Inflammatory macrophage treated with lipopolysaccharide for 4 hours (primary cell): Measurements from ENCODE around the gene CBLC.
"Not testable (repeated sequence)": the region's sequence is repeated elsewhere in the genome, so short reads cannot be mapped to it uniquely, and the experiment has no call there.

ENCODE experiments used
- DNase-seq: peaks from one replicate; pipeline ENCODE4 v3.0.0-alpha.2; 2020

The CBLC gene

DNA sequence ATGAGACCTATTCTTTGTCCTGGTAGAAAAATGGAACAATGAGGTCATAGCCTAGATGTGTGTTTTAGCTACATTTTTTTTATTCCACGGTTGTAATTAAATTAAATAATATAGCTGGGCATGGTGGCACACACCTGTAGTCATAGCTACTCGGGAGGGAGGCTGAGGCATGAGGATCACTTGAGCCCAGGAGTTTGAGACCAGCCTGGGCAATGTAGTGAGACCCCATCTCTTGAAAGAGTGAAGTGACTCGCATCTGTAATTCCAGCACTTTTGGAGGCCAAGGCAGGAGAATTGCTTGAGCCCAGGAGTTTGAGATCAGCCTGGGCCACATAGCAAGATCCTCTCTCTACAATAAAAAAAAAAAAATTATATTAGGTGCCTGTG, 11.7 kb upstream of the CBLC start:
- DNase-seq = no peak

DNA sequence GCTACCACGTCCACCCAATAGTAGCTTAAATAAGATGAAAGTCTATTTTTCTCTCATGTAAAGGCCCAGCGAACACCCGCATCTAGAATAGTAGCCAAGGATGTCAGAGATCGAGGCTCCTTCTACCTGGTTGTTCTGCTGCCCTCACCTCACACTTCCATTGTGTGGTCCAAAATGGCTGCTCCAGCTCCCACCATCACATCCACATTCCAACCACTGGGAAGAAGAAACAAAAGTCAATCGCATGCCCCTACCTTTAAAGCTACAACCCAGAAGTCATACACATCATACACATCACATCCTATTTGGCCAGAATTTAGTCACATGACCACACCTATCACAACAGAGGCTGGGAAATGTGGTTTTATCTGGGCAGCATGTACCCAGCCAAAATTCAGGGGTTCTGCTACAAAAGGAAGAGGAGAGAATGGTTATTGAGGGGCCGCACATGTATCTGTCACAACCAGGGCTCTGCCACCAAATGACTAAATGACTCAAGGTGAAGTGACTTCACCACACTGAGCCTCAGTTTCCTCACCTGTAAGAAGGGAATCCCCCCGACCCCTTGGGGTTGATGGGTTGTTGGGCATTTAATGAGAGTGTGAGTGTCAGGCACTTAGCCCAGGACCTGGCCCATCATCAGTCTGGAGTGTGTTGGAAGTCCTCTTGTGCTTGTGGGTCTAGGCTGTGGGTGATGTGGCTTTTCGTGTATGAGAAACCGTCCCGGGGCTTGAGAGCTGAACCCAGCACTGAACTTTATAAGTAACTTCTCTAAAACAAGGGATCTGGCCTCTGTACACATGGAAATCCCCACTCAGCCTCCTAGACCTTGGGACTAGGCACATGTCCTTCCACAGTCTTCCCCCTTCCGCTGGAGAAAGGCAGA, 10.2 kb upstream of the CBLC start:
- DNase-seq = peak; percentile 90

DNA sequence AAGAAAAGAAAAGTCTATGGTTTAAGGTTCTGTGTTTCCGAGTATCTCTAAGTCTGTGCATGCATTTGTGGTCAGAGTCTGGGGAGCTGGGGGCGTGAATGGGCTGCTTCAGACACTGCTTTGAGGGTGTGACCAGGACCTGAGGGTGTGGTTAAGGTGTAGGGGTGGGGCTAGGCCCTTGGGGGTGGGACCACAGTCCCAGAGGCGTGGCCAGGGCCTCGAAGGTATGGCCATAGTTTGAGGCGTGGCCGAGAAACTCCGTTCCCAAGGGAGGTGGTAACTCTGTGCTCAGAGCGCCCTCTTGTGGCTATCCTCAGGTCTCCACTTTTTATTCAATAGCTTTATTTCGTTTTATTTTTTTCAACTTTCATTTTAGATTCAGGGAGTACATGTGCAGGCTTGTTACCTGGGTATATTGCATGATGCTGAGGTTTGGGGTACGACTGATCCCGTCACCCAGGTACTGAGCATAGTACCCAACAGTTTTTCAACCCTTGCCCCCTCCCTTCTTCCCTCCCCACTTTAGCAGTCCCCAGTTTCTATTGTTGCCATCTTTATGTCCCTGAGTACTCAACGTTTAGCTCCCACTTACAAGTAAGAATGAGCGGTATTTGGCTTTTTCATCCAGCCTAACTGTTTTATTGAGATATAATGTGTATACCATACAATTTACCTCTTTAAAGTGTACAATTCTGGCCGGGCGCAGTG, 7.0 kb upstream of the CBLC start:
- peak; percentile 97 for DNase-seq

DNA sequence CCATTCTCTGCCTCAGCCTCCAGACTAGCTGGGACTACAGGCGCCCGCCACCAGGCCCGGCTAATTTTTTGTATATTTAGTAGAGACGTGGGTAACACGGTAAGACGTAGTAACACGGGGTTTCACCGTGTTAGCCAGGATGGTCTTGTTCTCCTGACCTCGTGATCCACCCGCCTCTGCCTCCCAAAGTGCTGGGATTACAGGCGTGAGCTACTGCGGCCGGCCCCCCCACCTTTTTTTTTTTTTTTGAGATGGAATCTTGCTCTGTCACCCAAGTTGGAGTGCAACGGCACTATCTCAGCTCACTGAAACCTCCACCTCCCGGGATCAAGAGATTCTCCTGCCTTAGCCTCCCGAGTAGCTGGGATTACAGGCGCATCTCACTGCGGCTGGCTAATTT, 5.5 kb upstream of the CBLC start:
- not testable (repeated sequence) for DNase-seq

DNA sequence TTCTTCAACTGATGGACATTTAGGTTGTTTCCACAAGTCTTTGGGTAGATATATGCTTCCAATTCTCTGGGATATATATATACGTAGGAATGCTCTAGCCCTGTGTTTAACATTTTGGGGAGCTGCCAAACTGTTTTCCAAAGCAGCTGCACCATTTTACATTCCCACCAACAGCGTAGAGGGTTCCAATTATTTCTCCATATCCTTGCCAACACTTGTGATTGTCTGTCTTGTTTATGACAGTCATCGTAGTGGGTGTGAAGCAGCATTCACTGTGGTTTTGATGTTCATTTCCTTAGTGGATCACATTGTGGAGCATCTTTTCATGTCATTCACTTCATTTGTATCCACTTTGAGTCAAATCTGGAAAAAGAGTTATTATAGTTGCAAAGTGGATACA, 4.7 kb upstream of the CBLC start:
- no peak for DNase-seq

DNA sequence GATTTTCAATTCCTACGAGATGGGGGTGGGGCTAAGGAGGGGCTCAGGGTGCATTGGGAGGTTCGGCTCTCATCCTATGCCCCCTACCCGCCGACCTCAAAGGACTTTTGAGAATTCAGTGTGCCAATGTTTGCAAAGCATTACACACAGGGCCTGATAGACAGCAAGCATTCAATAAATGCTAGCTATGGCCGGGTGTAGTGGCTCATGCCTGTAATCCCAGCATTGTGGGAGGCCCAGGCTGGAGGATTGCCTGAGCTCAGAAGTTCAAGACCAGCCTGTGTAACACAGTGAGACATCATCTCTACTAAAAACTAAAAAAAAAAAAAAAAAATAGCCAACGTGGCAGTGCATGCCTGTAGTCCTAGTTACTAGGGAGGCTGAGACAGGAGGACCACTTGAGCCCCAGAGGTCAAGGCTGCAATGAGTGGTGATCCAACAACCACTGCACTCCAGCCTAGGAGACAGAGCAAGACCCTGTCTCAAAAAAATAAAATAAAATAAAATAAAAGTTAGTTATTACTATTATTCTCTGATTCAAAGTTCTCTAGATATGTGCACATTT, 1.9 kb upstream of the CBLC start:
- no peak for DNase-seq

DNA sequence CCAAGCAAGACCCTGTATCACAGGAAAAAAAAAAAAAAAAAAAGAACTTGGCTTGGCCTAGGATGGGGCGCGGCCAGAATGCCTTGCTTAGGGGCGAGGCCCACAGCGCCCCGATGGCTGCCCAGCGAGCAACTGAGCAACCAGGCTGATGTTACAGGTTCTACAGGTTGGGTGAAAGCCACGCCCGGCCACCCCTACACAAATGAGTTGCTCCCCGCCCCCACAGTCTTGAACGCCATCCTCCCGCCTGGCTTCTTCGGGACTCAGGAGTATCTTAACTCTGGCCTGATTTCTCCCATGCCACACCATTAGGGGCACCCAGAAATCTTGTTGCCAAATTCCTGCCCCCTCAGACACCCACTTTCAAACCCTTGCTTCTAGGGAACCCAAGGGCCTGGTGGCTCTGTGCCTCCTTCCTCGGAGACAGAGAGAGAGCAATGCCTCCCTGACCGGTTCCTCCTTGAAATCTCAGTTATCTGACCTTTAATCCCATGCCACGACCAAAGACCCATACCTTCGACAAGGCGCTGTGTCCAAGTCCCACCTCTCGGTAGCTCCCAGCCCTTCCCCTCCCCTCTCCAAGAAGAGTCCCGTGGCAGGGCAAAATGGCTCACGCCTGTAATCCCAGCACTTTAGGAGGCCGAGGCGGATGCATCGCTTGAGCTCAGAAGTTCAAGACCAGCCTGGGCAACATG, 1.1 kb upstream of the CBLC start:
- DNase-seq = no peak

DNA sequence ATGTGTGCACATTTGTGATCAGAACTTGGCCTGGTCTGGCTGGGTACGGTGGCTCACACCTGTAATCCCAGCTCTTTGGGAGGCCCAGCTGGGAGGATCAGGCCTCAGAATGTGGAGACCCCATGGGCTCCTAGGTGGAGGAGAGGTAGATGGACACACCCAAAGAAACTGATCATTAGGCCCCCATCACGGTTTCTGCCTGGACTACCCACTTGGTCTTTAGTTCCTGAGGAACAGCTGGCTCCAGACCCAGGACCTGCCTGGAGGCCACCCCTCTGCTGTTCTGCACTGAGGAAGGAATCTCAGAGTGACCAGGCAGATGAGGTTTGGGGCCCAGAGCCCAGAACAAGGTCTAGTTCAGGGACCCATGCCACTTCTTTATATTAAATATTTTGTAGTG, 1.5 kb downstream of the CBLC start:
- DNase-seq = no peak

DNA sequence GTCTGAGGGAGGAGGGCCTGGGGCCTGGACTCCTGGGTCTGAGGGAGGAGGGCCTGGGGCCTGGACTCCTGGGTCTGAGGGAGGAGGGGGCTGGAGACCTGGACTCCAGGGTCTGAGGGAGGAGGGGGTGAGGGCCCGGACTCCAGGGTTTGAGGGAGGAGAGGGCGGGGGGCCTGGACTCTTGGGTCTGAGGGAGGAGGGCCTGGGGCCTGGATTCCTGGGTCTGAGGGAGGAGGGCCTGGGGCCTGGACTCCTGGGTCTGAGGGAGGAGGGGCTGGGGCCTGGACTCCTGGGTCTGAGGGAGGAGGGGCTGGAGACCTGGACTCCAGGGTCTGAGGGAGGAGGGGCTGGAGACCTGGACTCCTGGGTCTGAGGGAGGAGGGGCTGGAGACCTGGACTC, 4.0 kb downstream of the CBLC start:
- not testable (repeated sequence) for DNase-seq

DNA sequence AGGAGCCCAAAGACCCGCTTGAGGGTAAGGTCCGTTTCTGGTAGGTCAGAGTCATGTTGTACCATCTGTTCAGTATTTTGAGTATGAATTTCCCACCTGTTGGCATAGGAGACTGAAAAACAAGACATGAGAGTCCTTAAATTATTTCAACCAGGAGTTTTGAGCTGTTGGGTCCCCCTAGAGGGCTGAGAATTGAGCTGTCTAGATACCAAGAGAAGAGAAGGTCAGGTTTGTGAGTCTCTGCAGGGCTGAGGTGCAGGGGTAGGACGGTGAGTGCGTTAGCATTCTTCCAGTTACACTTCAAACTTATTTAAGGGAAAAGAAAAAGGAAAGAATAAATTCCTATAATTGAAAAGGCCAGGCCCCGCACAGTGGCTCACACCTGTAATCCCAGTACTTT, 5.0 kb downstream of the CBLC start:
- no peak for DNase-seq

DNA sequence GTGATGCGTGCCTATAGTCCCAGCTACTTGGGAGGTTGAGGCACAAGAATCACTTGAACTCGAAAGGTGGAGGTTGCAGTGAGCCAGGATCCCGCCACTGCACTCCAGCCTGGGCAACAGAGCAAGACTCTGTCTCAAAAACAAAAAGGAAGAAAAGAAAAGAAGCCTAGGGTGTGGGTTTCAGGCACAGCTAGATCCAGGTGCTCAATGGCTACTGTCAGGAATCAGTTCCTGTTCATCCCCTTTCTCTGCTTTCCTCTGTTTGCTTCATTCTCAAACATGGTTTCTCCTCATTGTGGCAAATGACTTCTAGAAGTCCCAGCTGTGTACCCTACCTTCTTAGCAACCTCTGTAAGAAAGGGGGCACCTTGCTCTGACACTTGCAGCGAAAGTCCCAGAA, 5.9 kb downstream of the CBLC start:
- DNase-seq = no peak

DNA sequence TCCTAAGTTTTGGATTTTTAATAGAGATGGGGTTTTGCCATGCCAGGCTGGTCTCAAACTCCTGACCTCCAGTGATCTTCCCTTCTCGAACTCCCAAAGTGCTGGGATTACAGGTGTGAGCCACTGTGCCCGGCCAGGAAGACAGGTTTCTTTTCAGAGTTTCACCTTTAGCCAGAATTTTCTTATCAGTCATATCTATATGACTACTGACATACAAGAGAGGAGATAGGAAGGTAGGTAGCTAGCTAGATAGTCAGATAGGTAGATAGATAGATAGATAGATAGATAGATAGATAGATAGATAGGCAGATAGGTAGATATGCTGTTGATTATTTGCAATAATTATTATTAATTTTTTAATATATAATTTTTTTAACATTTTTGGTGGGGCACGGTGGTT, 7.6 kb downstream of the CBLC start:
- no peak for DNase-seq

DNA sequence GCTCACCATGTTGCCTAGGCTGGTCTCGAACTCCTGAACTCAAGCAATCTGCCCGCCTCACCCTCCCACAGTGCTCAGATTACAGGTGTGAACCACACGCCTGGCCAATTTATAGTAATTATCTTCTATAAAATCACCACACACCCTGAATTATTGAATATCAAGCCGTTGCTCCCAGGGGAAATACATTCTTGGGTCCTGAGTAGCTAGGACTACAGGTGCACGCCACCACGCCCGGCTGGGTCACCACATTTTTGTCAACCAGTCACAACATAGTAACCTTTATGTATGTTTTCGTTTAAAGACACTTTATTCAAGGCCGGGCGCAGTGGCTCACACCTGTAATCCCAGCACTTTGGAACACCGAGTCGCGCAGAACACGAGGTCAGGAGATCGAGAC, 8.3 kb downstream of the CBLC start:
- DNase-seq = no peak

DNA sequence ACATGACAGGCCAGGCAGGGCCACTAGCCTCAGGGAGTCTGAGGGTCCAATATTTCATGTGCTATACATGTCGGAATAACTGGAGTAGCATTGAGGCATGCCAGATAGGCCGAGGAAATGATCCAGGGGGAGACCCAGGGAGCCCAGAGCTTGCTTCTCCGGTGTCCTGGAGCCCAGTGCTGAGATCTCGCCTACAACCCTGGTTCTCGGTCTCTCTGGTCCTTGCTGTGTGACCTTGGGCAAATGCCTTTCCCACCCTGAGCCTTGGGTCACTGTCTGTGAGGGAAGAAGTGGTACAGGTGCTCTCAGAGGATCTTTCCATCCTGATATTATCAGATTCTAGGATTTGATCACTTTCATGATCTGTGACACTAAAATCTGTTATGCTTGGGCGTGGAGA, 11.3 kb downstream of the CBLC start:
- no peak for DNase-seq

DNA sequence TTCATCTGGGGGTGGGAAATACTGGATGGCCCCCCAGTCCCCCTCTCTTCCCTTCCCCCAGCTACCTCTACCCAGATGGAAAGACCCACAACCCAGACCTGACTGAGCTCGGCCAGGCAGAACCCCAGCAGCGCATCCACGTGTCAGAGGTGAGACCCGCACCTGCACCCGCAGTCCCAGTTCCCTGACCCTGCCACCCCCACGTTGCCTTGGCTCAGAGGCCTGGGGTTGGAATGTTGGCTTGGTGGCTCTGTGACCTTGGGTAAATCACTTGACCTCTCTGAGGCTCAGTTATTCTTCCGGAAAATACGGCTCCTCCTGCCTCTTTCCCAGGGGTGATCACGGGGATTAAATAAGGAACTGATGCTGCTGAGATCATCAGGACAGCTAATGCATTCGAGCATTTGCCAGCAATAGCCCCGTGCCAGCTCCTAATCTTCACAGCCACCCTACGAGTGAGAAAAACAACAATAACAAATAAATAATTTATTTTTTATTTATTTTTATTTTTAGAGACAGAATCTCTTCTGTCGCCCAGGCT, 12.3 kb downstream of the CBLC start:
- DNase-seq = peak; percentile 27

DNA sequence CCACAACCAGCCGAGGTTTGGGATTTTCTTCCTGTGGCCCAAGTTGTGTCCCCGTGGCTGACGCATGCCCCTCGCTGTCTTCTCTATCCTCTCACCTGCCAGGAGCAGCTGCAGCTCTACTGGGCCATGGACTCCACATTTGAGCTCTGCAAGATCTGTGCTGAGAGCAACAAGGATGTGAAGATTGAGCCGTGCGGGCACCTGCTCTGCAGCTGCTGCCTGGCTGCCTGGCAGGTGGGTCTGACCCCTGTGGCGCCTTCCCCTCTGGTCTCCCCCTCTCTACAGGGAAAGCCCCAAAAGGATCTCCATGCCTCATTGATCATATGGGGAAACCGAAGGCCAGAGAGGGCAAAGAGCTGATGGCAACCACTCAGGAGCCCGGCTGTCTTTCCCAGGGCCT, 14.6 kb downstream of the CBLC start:
- no peak for DNase-seq

DNA sequence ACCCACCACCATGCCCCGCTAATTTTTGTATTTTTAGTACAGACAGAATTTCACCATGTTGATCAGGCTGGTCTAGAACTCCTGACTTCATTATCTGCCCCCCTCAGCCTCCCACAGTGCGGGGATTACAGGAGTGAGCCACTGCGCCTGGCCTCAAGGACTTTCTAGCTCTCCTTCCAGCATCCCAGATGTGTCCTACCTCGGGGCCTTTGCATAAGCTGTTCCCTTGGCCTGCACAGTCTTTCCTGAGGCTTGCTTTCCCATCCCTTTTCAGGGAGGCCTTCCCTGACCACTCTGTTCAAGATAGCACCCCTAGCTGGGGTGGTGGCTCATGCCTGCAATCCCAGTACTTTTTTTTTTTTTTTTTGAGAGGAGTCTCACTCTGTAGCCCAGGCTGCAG, 16.9 kb downstream of the CBLC start:
- no peak for DNase-seq

DNA sequence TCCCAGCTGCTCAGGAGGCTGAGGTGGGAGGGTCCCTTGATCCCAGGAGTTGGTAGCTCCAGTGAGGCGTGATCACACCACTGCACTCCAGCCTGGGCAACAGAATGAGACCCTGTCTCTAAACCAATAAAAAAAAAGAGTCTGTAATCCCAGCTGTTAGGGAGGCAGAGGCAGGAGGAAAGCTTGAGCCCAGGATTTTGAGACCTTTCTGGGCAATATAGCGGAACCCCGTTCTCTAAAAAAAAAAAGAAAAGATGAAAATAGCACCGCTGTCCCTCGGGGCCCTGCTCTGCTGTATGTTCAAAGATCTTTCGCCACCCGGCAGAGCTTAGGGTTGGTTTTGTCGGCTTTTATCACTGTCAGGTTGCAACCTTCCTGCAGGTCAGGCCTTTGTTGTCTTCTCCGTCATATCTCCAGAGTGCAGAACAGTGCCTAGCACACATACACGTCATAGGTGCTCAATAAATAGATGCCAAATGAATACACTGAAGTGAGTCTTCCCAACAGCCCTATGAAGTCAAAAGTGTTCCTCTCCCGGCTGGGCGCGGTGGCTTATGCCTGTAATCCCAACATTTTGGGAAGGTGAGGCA, 17.8 kb downstream of the CBLC start:
- no peak for DNase-seq

DNA sequence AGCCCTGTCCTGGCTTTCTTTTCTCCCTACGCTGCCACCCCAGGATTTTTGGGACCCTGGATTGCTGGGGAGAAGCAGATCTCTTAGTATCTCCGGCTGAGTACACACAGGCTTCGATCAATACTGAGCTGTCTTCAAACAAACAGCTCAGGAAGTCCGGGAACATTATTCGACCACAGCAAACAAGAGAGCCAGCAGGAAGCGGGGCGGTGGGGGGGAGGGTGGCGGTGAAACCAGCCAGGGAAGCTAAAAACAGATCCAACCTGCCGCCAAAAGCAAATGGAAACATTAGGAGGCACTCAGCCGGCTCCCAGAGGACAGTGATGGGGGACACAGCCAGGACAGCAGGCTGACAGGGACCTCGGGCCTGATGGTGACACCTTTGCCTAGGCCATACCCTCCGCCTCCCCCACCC, 19.0 kb downstream of the CBLC start:
- no peak for DNase-seq

DNA sequence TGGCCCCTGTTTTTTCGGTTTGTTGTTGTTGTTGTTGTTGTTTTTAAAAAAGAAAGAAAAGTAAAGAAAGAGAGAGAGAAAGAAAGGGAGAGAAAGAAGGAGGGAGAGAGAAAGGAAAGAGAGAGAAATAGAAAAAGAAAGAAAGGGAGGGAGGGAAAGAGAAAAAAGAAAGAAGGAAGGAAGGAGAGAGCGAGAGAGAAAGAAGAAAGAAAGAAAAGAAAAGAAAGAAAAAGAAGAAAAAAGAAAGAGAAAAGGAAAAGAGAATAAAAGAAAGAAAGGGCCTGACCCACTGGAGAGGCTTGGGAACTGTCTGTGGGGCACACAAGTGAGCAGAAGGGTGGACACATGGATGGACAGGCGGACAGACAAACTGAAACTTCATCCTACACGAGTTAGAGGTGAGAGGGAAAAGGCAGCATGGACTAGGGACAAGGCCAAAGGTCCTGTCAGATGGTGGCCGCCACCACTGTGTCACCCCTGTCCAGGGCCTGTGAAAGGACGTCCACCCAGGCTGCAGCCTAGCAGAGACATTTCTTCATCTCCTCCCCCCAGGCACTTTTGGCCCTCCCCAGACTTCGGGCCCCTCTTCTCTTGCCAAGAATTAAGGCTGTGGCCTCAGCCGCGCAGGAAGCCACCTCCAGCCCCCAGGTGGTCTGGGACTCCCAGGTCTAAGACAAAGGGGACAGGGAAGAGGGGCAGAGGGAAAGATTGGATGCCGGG, 22.1 kb downstream of the CBLC start:
- DNase-seq = no peak

DNA sequence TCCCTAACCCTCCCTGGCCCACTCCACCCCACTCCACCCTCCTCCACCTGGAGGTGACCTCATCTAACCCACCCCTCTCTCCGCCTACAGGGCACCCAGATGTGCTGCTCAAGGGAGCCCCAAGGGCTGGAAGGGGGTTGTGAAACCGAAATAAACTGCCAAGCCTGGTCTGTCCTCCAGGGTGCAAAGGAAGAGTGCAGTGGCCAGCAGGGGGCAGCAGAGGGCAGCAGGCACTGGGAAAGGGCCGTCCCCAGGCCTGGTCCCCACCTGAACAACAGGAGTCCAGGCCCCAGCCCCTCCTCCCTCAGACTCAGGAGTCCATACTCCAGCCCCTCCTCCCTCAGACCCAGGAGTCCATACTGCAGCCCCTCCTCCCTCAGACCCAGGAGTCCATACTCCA, 22.8 kb downstream of the CBLC start:
- DNase-seq = peak; percentile 85
